HG03558 (cell line): Measurements from ENCODE around the gene FHIT.

Experiments
- ATAC-seq: cut with Tn5 transposase; IDR thresholded peaks from one replicate; pipeline ENCODE4 v1.9.1; 2021; ENCODE audit warnings: moderate number of reproducible peaks; ENCODE audit not compliant: unreplicated experiment; ENCODE audit errors: extremely low read depth

FHIT gene

GRCh38 chr3:60752809-60753208 is 498.4 kb downstream of the FHIT start:
- no peak for ATAC-seq

GRCh38 chr3:60746695-60747416 is 504.4 kb downstream of the FHIT start:
- ATAC-seq = no peak

GRCh38 chr3:60746043-60746638 is 505.1 kb downstream of the FHIT start:
- no peak for ATAC-seq

GRCh38 chr3:60743631-60744164 is 507.6 kb downstream of the FHIT start:
- no peak for ATAC-seq

GRCh38 chr3:60742606-60743145 is 508.6 kb downstream of the FHIT start:
- no peak for ATAC-seq

- no peak for ATAC-seq
Measured at GRCh38 chr3:60737633-60738399, 513.4 kb downstream of the FHIT start.

DNA sequence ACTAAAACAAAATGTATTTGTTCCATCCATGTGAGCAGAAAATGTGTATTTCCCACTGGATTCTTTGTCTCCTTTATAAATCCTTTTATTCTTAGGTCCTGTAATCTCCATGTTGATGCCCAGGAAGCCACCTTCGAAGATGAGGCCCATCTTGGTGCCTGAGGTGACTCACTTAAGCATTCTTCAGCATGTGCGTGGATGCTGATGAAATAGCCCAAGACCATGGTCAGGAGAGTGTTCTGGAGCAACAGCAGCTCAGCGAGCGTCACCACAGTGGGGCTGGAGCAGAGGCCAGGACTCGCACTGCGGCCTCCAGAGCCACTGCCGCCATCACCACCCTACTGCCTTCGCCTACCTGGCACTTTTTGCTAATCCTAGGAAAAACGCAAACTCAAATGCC is 520.9 kb downstream of the FHIT start:
- no peak for ATAC-seq

GRCh38 chr3:60729056-60729455 is 522.2 kb downstream of the FHIT start:
- no peak for ATAC-seq

DNA sequence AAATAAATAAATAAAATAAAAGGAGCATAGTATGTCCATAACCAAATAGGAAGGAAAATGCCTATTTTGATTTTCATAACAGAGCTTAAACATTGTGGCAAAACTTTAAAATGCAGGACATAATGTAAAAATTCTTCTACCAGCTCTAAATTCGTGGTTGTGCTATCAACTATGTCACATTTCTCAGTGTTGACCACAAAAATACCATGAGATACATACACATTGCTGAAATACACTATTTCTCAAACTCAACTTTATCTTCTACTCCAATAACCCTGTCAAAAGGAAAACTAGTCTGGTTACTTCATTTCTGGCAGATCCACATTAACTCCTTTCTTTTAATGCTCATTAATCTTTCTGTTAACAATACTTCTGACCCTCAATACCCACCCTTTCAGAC is 523.2 kb downstream of the FHIT start:
- ATAC-seq = no peak

- no peak for ATAC-seq
Measured at GRCh38 chr3:60720736-60721135, 530.5 kb downstream of the FHIT start.

DNA sequence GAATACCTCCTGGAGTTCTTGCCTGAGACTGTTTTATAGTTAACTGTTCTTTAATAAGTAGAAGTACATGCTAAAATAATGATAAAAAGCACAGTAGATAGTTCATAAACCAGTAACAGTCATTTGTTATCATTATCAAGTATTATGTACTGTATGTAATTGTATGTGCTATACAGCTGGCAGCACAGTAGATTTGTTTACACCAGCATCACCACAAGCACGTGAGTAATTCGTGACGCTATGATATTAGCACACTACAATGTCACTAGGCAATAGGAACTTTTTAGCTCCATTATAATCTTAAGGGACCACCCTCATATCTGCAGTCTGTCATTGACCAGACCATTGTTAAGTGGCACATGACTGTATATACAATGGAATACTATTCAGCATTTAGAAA is 534.7 kb downstream of the FHIT start:
- ATAC-seq = no peak

- ATAC-seq = no peak
Measured at GRCh38 chr3:60708191-60708975, 542.9 kb downstream of the FHIT start.

- no peak for ATAC-seq
Measured at GRCh38 chr3:60707452-60708020, 543.7 kb downstream of the FHIT start.

GRCh38 chr3:60703956-60704736 is 547.1 kb downstream of the FHIT start:
- ATAC-seq = no peak

DNA sequence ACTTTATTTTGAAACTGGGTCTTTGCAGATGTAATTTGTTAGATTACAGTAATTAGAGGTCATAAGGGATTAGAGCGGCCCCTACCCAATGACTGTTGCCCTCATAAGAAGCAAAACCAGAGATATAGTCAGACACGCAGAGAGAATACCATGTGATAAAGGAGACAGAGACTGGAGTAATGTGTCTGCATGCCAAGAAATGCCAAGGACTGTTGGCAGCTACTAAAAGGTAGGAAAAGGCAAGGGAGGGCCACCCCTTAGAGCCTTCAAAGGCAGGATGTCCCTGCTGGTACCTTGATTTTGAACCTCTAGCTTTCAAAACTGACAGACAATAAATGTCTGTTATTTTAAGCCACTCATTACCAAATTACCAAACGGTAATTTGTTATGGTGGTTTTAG is 548.2 kb downstream of the FHIT start:
- no peak for ATAC-seq

GRCh38 chr3:60698117-60698516 is 553.1 kb downstream of the FHIT start:
- no peak for ATAC-seq

GRCh38 chr3:60697132-60697531 is 554.1 kb downstream of the FHIT start:
- no peak for ATAC-seq

DNA sequence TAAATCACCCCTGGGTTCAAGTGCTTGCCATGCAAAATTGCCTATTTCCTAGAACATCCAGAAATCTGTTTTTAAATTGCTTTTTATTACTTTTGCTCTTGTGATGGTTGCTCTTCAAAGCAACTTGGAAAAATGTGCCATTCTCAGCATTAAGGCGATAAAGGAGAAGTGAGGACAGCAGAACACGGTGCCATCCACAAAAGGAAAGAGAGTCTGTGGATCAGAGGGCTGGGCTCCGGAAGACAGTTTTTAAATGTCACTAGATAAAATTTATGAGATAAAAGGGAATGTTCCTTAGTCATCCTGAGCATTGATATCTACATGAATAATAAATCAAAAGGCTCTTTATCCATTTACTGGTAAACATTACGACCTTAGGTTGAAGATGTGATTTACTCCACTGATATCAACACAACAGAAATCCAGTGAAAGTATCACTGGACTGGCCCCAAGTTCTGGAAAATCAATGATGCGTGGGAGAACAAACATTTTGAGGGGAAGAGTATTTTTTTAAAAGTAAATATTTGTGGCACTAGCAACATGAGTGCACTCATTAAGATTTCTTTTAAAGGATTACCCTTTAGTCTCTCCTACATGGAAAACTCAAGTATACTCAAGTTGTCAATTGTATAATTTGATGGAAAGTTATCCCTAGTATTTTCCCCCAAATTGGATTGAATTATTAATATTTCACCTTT is 554.7 kb downstream of the FHIT start:
- no peak for ATAC-seq
